Keratinocyte (primary cell): Measurements from ENCODE around the gene RIMS4. TPM values are rescaled to one million over a fixed set of nuclear protein-coding genes. Genes with fewer than 3 reads are reported as not detected.

ENCODE experiments used
- DNase-seq: peaks from one replicate; pipeline ENCODE4 v3.0.0-alpha.2; 2011; ENCODE audit warnings: low read depth, missing footprints, low spot score
- FAIRE-seq: peaks from 2 replicates; lab custom pipeline; 2011; peaks lifted over from hg19 to GRCh38; lab: Jason Lieb, UNC
- H2AFZ ChIP-seq: 2 replicates; pipeline ENCODE4 v1.6.0; 2012; ENCODE audit warnings: low read length, control low read depth, inconsistent platforms; ENCODE audit not compliant: control insufficient read depth
- H3K27ac ChIP-seq: 2 replicates; pipeline ENCODE4 v1.5.1; 2011; ENCODE audit warnings: low read length; ENCODE audit not compliant: control insufficient read depth, insufficient read depth
- H3K27me3 ChIP-seq: 3 replicates; pipeline ENCODE4 v1.6.0; 2011; ENCODE audit warnings: low read length; ENCODE audit not compliant: control insufficient read depth, insufficient read depth; ENCODE audit errors: extremely low read depth
- H3K36me3 ChIP-seq, 2 experiments: 2 replicates in 1 of 2; 3 replicates in 1 of 2; pipeline ENCODE4 v1.5.1; 2011; ENCODE audit warnings: low read length in 2 of 2, mild to moderate bottlenecking in 1 of 2; ENCODE audit not compliant: control insufficient read depth in 2 of 2, insufficient read depth in 2 of 2; ENCODE audit errors: extremely low read depth in 1 of 2
- H3K4me1 ChIP-seq: 3 replicates; pipeline ENCODE4 v1.5.1; 2011; ENCODE audit warnings: low read length; ENCODE audit not compliant: control insufficient read depth, insufficient read depth; ENCODE audit errors: extremely low read depth
- H3K4me2 ChIP-seq: 3 replicates; pipeline ENCODE4 v1.6.0; 2011; ENCODE audit warnings: low read depth, low read length; ENCODE audit not compliant: control insufficient read depth, insufficient read depth; ENCODE audit errors: extremely low read depth
- H3K4me3 ChIP-seq, 3 experiments: fragments of 200-600 bp in 1 of 3; sonication (generic) in 1 of 3; 2 replicates in 2 of 3; 3 replicates in 1 of 3; pipeline ENCODE4 v1.5.1; 2011 to 2016; ENCODE audit warnings: low read length in 3 of 3, mild to moderate bottlenecking in 3 of 3, control low read depth in 2 of 3, inconsistent platforms in 1 of 3, low read depth in 1 of 3, mixed read lengths in 1 of 3, mixed run types in 1 of 3, moderate library complexity in 1 of 3; ENCODE audit not compliant: control insufficient read depth in 2 of 3, insufficient read depth in 2 of 3; ENCODE audit errors: extremely low read depth in 1 of 3
- H3K79me2 ChIP-seq: 2 replicates; pipeline ENCODE4 v1.6.0; 2012; ENCODE audit warnings: low read length; ENCODE audit not compliant: control insufficient read depth, insufficient read depth
- H3K9ac ChIP-seq: 3 replicates; pipeline ENCODE4 v1.6.0; 2011; ENCODE audit warnings: low read length; ENCODE audit not compliant: control insufficient read depth, insufficient read depth; ENCODE audit errors: extremely low read depth
- H3K9me1 ChIP-seq: 3 replicates; pipeline ENCODE4 v1.6.0; 2011; ENCODE audit warnings: low read length; ENCODE audit not compliant: control insufficient read depth, insufficient read depth; ENCODE audit errors: extremely low read depth
- H3K9me3 ChIP-seq: 2 replicates; pipeline ENCODE4 v1.5.1; 2012; ENCODE audit warnings: low read depth, low read length; ENCODE audit not compliant: control insufficient read depth
- H4K20me1 ChIP-seq: 3 replicates; pipeline ENCODE4 v1.6.0; 2011; ENCODE audit warnings: low read length; ENCODE audit not compliant: control insufficient read depth, insufficient read depth; ENCODE audit errors: extremely low read depth
- EZH2 ChIP-seq: IDR thresholded peaks from one replicate; pipeline ENCODE4 v1.6.1; 2012; ENCODE audit warnings: inconsistent platforms, mild to moderate bottlenecking, low read length, moderate library complexity
- dilution Hi-C: fragments of 300-500 bp; cut with MboI; formaldehyde crosslinking; loops from one replicate; pipeline ENCODE4 v1.7.0; 2020; ENCODE audit warnings: low sequenced_read_pairs; ENCODE audit not compliant: extremely low pct_ligation_motif_present
- polyA plus RNA-seq, 5 experiments: library from polyadenylated mRNA; depleted of rRNA in 3 of 5; stranded (reverse) in 3 of 5; stranded (forward) in 1 of 5; unstranded in 1 of 5; fragments of >200 nt; gene quantifications; 1 replicate in 1 of 5; 2 replicates in 3 of 5; 3 replicates in 1 of 5; pipeline versions ENCODE4 v1.2.1 to v1.2.3, GENCODE V29; 2011 to 2012; ENCODE audit warnings: missing spikeins in 2 of 5, low read depth in 1 of 5, low replicate concordance in 1 of 5
- TF ChIP-seq, protein P1 (sequence below), 3 experiments: IDR thresholded peaks in 1 of 3; conservative IDR thresholded peaks in 1 of 3; optimal IDR thresholded peaks in 1 of 3; 2 replicates in 2 of 3; 3 replicates in 1 of 3; pipeline versions ENCODE3 to v1.5.1; 2011; ENCODE audit warnings: low read length in 3 of 3, mild to moderate bottlenecking in 3 of 3, moderate library complexity in 2 of 3, control low read depth in 1 of 3, inconsistent platforms in 1 of 3; ENCODE audit not compliant: insufficient read depth in 2 of 3; ENCODE audit errors: extremely low read depth in 1 of 3

RIMS4 gene
- polyA plus RNA-seq, 1 donor (not counting 4 experiments of a cell fraction or from before 2014, with no cell fraction given): not detected

DNA sequence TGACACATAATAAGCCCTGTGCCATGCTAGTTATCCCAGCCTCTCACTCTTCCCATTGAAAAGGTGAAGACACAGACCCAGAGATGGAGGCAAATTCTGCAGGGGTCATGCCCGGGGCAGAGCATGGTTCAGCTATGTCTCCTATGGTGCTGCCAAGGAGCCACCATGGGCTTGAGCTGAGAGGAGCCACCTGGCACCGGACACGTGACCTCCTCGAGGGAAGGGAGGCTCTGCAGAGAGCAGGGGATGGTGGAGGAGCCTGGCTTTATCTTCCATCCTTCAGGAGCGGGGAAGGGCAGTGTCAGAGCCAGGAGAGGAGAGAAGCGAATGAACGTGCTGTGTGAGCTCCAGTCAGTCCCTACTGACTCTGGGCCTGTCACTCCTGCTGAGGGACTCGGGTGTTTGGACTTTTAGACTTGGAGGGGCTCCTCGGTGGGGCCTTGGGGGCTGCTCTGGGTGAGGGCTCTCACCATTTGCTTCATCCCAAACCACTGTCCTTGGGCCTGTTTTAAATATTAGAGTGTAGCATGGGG lies 106.3 kb downstream of the RIMS4 start:
- H3K4me3 ChIP-seq: no peak overlapping the region
- dilution Hi-C loops: no loop called here
- no peak for FAIRE-seq
- H3K79me2 ChIP-seq: no peaks in the 10 kb centered on the region
- H3K9me1 ChIP-seq: no peaks in the 10 kb centered on the region
- no peak overlapping the region for H3K4me2 ChIP-seq
- H3K36me3 ChIP-seq: no peaks in the 10 kb centered on the region
- no peaks in the 10 kb centered on the region for H3K9me3 ChIP-seq
- DNase-seq: no peak
- H2AFZ ChIP-seq: no peak overlapping the region
- H4K20me1 ChIP-seq: no peaks in the 10 kb centered on the region
- TF ChIP-seq, protein P1, sequence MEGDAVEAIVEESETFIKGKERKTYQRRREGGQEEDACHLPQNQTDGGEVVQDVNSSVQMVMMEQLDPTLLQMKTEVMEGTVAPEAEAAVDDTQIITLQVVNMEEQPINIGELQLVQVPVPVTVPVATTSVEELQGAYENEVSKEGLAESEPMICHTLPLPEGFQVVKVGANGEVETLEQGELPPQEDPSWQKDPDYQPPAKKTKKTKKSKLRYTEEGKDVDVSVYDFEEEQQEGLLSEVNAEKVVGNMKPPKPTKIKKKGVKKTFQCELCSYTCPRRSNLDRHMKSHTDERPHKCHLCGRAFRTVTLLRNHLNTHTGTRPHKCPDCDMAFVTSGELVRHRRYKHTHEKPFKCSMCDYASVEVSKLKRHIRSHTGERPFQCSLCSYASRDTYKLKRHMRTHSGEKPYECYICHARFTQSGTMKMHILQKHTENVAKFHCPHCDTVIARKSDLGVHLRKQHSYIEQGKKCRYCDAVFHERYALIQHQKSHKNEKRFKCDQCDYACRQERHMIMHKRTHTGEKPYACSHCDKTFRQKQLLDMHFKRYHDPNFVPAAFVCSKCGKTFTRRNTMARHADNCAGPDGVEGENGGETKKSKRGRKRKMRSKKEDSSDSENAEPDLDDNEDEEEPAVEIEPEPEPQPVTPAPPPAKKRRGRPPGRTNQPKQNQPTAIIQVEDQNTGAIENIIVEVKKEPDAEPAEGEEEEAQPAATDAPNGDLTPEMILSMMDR (optimal IDR thresholded peaks at IDR 0.05 in 1 of 3, IDR thresholded peaks at IDR 0.05 in 1 of 3, conservative IDR thresholded peaks at IDR 0.05 in 1 of 3; ENCODE audit: extremely low read depth in 1 of 3, insufficient read depth in 2 of 3, low read length in 3 of 3): no peak
- TF ChIP-seq EZH2: no peak
- H3K27me3 ChIP-seq: no peaks in the 10 kb centered on the region
- no peak overlapping the region for H3K9ac ChIP-seq
- H3K27ac ChIP-seq: no peak overlapping the region
- no peaks in the 10 kb centered on the region for H3K4me1 ChIP-seq

DNA sequence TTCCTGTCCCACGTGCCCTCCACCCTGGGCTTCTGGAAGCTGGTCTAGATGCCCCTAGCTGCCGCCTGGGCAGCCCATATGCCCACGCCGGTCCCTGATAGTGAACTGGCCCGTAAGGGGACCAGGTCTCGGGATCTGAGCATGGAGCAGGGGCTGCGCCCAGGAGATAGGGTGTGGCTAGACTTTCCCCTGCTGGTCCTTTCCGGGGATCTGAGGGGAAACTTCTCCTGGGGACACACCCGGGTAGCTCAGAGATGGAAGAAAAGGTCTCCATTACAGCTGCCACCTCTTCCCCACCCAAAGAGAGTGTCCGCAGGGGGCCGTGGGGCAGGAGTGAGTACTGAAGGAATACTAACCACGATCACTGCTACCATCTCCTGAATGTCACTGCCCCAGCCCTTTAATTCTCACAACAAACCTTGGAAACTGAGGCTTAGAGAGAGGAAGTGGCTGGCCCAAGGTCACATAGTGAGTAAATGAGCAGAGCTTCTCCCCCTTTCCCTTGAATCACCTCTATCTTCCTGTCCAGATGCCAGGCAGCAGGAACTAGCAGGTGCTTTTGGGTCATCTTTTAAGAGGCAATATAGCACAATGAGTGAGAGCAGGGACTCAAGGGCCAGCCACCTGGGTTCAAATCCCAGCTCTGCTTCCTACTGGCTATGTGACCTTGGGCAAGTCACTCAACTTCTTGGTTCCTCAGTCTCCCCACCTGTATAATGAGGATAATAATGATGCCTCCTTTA lies 107.0 kb downstream of the RIMS4 start:
- Histone ChIP-seq H3K4me2 (no peak overlapping the region), H3K27me3 (no peaks in the 10 kb centered on the region), H3K4me1 (no peaks in the 10 kb centered on the region), H3K4me3 (no peak overlapping the region), H3K9me1 (no peaks in the 10 kb centered on the region), H3K27ac (no peak overlapping the region), H3K9ac (no peak overlapping the region), H4K20me1 (no peaks in the 10 kb centered on the region), H3K79me2 (no peaks in the 10 kb centered on the region), H2AFZ (no peak overlapping the region), H3K9me3 (no peaks in the 10 kb centered on the region), H3K36me3 (no peaks in the 10 kb centered on the region)
- dilution Hi-C loops: no loop called here
- no peak for FAIRE-seq
- no peak for TF ChIP-seq EZH2
- TF ChIP-seq, protein P1 (optimal IDR thresholded peaks at IDR 0.05 in 1 of 3, IDR thresholded peaks at IDR 0.05 in 1 of 3, conservative IDR thresholded peaks at IDR 0.05 in 1 of 3; ENCODE audit: extremely low read depth in 1 of 3, insufficient read depth in 2 of 3, low read length in 3 of 3): no peak
- DNase-seq: no peak
